H1 (cell line): ENCODE results near the gene SHMT2. TPM values are rescaled to one million over a fixed set of nuclear protein-coding genes. Genes with fewer than 3 reads are reported as not detected.

Source experiments
- GABPA ChIP-seq: IDR thresholded peaks from 2 replicates; pipeline ENCODE4 v1.6.1; 2011; ENCODE audit warnings: mild to moderate bottlenecking, low read length, moderate library complexity, borderline replicate concordance; ENCODE audit not compliant: insufficient read depth
- HDAC6 ChIP-seq: IDR thresholded peaks from one replicate; pipeline ENCODE4 v1.7.1; 2012; ENCODE audit warnings: low read depth, mild to moderate bottlenecking, inconsistent platforms, low read length, moderate library complexity
- MAFK ChIP-seq: IDR thresholded peaks from 2 replicates; pipeline ENCODE4 v1.6.1; 2012; ENCODE audit warnings: low read depth, mild to moderate bottlenecking, improper control_type of control experiment, low read length
- polyA plus RNA-seq, 7 experiments: library from polyadenylated mRNA; depleted of rRNA in 3 of 7; stranded (reverse) in 5 of 7; unstranded in 2 of 7; fragments of >200 nt in 5 of 7; fragments of 200-250 nt in 2 of 7; gene quantifications; 1 replicate in 5 of 7; 2 replicates in 1 of 7; 4 replicates in 1 of 7; pipeline versions ENCODE4 v1.2.1 to v1.2.3, GENCODE V29; 2011 to 2013; ENCODE audit warnings: missing spikeins in 2 of 7, mixed read lengths in 2 of 7
- total RNA-seq: library from RNA; stranded (reverse); fragmentation: NEBNext Ultra II Directional; extraction: Animal tissue kit (Norgen Biotek cat#: 25700); gene quantifications from 2 replicates; pipeline ENCODE4 v1.2.1, GENCODE V29; 2021

Gene SHMT2
- total and polyA plus RNA-seq, 2 of the 8 experiments (the other 6 are each of a cell fraction or from before 2014, with no cell fraction given): 274 to 520 TPM

GRCh38 chr12:57201219-57201618 lies 28.3 kb upstream of the SHMT2 start (continued):
- TF ChIP-seq GABPA (no peak), MAFK (no peak), HDAC6 (no peak)
